Esophagus squamous epithelium (tissue), 5 donors: ENCODE results near the gene ZDHHC8. TPM values are rescaled to one million over a fixed set of nuclear protein-coding genes. Genes with fewer than 3 reads are reported as not detected.

Source experiments
- DNase-seq: peaks from one replicate; lab custom pipeline; 2025; lab: John Stamatoyannopoulos, UW
- H3K27ac ChIP-seq, 4 donors: fragments of 200-600 bp; sonication (generic); one replicate each; pipeline ENCODE4 v1.5.1; 2016 to 2019; ENCODE audit warnings: mild to moderate bottlenecking in 1 of 4
- H3K27me3 ChIP-seq, 4 donors: fragments of 200-600 bp; sonication (generic); 1 replicate in 3 of 4; 2 replicates in 1 of 4; pipeline versions ENCODE4 v1.5.1 to v1.6.0; 2017 to 2021; ENCODE audit warnings: antibody characterized with exemption in 1 of 4
- H3K36me3 ChIP-seq, 3 donors: fragments of 200-600 bp; sonication (generic); one replicate each; pipeline ENCODE4 v1.5.1; 2016 to 2019
- H3K4me1 ChIP-seq, 3 donors: fragments of 200-600 bp; sonication (generic); one replicate each; pipeline ENCODE4 v1.5.1; 2017 to 2019
- H3K4me3 ChIP-seq, 4 donors: fragments of 200-600 bp; sonication (generic); 1 replicate in 3 of 4; 2 replicates in 1 of 4; pipeline ENCODE4 v1.5.1; 2016 to 2019; ENCODE audit warnings: mild to moderate bottlenecking in 2 of 4, moderate library complexity in 1 of 4
- H3K9me3 ChIP-seq, 3 donors: fragments of 200-600 bp; sonication (generic); one replicate each; pipeline ENCODE4 v1.5.1; 2016 to 2019
- CTCF ChIP-seq, 6 experiments: fragments of 450-650 bp in 4 of 6; fragments of 200-600 bp in 2 of 6; sonication (generic) in 2 of 6; IDR thresholded peaks; one replicate each; pipeline ENCODE4 v1.5.1; 2016 to 2019; ENCODE audit warnings: antibody characterized with exemption in 6 of 6, mild to moderate bottlenecking in 4 of 6, moderate library complexity in 4 of 6
- POLR2A ChIP-seq, 4 donors: fragments of 450-650 bp; IDR thresholded peaks; one replicate each; pipeline ENCODE4 v1.6.1; 2017; ENCODE audit warnings: antibody characterized with exemption in 4 of 4, mild to moderate bottlenecking in 4 of 4, moderate library complexity in 3 of 4
- WGBS, 2 donors: methylation state at CpG; one replicate each; pipeline ENCODE4 v1.1.5; 2018; 5-methylcytosine and 5-hydroxymethylcytosine counted together
- intact Hi-C: fragments of 100-400 bp; cut with DNase I; formaldehyde crosslinking; loops from one replicate; pipeline ENCODE4 v1.15.0; 2022
- total RNA-seq, 4 donors: library from RNA; depleted of rRNA; stranded (reverse); fragments of >200 nt; gene quantifications; one replicate each; pipeline ENCODE4 v1.1.0, GENCODE V29; 2016
- donor health status: DM: yes; HTN: yes; CAD: no.

ZDHHC8 gene
- total RNA-seq, 4 donors from 2014 or later: 14.7 to 22.9 (median 18.6) TPM

GRCh38 chr22:20089226-20089976 lies 42.2 kb upstream of the ZDHHC8 start:
- WGBS, 2 donors: 86 to 89% methylated on average over 11 of the region's 17 CpGs
- TF ChIP-seq CTCF (IDR thresholded peaks at IDR 0.05): no peak
- TF ChIP-seq POLR2A (IDR thresholded peaks at IDR 0.05): no peak
- H3K4me3 ChIP-seq: no peak overlapping the region
- H3K27ac ChIP-seq: no peak overlapping the region
- no peak for DNase-seq
- no peaks in the 10 kb centered on the region for H3K27me3 ChIP-seq
- peaks cover 77 to 93% (median 78%) of the 10 kb centered on the region in 3 donors for H3K36me3 ChIP-seq
- no peaks in the 10 kb centered on the region for H3K9me3 ChIP-seq
- peaks cover 0 to 9% (median 7%) of the 10 kb centered on the region in 3 donors for H3K4me1 ChIP-seq
- intact Hi-C loops: no loop called here

- TF ChIP-seq CTCF (IDR thresholded peaks at IDR 0.05) (no peak), POLR2A (IDR thresholded peaks at IDR 0.05) (no peak)
- intact Hi-C loops: no loop called here
- no peaks in the 10 kb centered on the region for H3K27me3 ChIP-seq
- peaks cover 85 to 100% (median 86%) of the 10 kb centered on the region in 3 donors for H3K36me3 ChIP-seq
- H3K4me1 ChIP-seq: peaks cover 0 to 1% (median 0%) of the 10 kb centered on the region in 3 donors
- DNase-seq: no peak
- no peak overlapping the region for H3K4me3 ChIP-seq
- 83 to 86% methylated on average over 4 to 11 of the region's 11 CpGs for WGBS, 2 donors
- no peak overlapping the region for H3K27ac ChIP-seq
- no peaks in the 10 kb centered on the region for H3K9me3 ChIP-seq
These were observed 41.5 kb upstream of the ZDHHC8 start for GRCh38 chr22:20089977-20090729.

GRCh38 chr22:20090730-20091240 lies 40.8 kb upstream of the ZDHHC8 start:
- intact Hi-C loops: no loop called here
- no peaks in the 10 kb centered on the region for H3K27me3 ChIP-seq
- H3K4me1 ChIP-seq: no peaks in the 10 kb centered on the region
- no peak for TF ChIP-seq CTCF (IDR thresholded peaks at IDR 0.05)
- H3K27ac ChIP-seq: no peak overlapping the region
- no peak for DNase-seq
- 92 to 94% methylated on average over 3 to 9 of the region's 9 CpGs for WGBS, 2 donors
- no peaks in the 10 kb centered on the region for H3K9me3 ChIP-seq
- no peak overlapping the region for H3K4me3 ChIP-seq
- H3K36me3 ChIP-seq: peaks cover 85 to 100% (median 85%) of the 10 kb centered on the region in 3 donors

GRCh38 chr22:20091690-20092476 lies 39.7 kb upstream of the ZDHHC8 start:
- H3K27ac ChIP-seq: no peak overlapping the region
- no peaks in the 10 kb centered on the region for H3K27me3 ChIP-seq
- no peaks in the 10 kb centered on the region for H3K9me3 ChIP-seq
- intact Hi-C loops: no loop called here
- WGBS, 2 donors: 88 to 91% methylated on average over 14 to 16 of the region's 16 CpGs
- H3K36me3 ChIP-seq: peaks cover 76 to 100% (median 79%) of the 10 kb centered on the region in 3 donors
- H3K4me1 ChIP-seq: no peaks in the 10 kb centered on the region
- H3K4me3 ChIP-seq: no peak overlapping the region
- DNase-seq: no peak
- TF ChIP-seq CTCF (IDR thresholded peaks at IDR 0.05) (no peak), POLR2A (IDR thresholded peaks at IDR 0.05) (no peak)
